ENCODE measurements around the gene KRT10. TPM values are rescaled to one million over a fixed set of nuclear protein-coding genes. Genes with fewer than 3 reads are reported as not detected.
"Not testable (repeated sequence)": the region's sequence is repeated elsewhere in the genome, so short reads cannot be mapped to it uniquely, and the experiment has no call there.

KRT10 gene
- total and polyA plus RNA-seq, 2 experiments from 2014 or later: 9.6 to 123 TPM

DNA sequence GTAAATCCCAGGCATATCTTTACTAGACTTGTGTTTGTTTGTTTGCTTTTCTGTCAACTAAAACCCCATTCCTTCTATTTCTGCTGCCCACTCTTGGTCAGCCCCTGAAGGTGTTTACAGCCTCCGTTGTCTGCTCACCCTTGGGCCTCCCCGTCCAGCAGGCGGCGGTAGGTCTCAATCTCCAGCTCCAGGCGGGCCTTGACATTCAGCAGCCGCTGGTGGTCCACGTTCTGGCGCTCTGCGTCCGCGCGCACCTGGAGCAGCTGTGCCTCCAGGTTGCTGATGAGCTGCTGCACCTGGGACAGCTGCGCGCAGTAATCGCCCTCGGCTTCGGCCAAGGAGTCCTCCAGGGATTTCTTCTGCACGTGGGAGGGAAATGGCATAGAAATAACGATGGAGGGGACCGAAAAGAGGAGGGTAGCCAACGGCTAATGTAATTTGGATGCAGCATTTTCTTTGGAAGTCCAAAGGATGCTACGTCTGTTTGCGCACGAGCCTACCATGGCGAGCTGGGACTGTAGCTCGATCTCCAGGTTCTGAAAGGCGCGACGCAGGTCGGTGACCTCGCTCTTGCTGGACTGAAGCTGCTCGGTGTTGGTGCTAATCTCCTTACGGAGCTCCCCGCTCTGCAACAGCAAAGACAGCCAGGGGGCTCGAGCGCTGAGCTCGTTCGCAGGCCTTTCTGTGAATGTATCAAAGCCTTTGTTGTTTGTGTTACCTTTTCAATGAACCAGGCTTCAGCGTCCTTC, 40.7 kb upstream of the KRT10 start (continued):
- TF ChIP-seq, protein P1, sequence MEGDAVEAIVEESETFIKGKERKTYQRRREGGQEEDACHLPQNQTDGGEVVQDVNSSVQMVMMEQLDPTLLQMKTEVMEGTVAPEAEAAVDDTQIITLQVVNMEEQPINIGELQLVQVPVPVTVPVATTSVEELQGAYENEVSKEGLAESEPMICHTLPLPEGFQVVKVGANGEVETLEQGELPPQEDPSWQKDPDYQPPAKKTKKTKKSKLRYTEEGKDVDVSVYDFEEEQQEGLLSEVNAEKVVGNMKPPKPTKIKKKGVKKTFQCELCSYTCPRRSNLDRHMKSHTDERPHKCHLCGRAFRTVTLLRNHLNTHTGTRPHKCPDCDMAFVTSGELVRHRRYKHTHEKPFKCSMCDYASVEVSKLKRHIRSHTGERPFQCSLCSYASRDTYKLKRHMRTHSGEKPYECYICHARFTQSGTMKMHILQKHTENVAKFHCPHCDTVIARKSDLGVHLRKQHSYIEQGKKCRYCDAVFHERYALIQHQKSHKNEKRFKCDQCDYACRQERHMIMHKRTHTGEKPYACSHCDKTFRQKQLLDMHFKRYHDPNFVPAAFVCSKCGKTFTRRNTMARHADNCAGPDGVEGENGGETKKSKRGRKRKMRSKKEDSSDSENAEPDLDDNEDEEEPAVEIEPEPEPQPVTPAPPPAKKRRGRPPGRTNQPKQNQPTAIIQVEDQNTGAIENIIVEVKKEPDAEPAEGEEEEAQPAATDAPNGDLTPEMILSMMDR (conservative IDR thresholded peaks at IDR 0.05; ENCODE audit: low read depth in 2 of 2): peak; percentile 79 to 91
- no peak for TF ChIP-seq NANOG (IDR thresholded peaks at IDR 0.05; ENCODE audit: borderline replicate concordance)

DNA sequence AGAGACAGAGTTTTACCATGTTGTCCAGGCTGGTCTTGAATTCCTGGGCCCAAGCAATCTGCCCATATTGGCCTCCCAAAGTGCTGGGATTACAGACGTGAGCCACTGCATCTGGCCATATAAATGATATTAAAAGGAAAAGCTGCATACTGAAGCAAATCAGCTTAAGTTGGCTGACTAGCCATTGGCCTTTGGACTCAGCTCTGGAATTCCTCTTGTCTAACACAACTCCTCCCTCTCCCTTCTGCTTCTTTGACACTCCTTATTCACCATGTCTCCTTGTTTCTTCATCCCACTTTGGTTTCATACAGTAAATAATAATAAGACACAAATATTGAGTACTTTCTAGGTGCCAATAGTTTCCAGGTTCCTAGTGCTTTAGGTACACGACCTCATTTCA, 37.1 kb upstream of the KRT10 start:
- H3K27me3 ChIP-seq (ENCODE audit: insufficient read depth): 0 out of 2 replicates have a peak, but pooled peaks cover 5% of the 10 kb centered on the region
- no peak overlapping the region for H2AFZ ChIP-seq
- no peak for ATAC-seq
- no peaks in the 10 kb centered on the region for H3K36me3 ChIP-seq (ENCODE audit: insufficient read depth)
- H3K9me3 Mint-ChIP-seq: no peaks in the 10 kb centered on the region
- H3K79me2 ChIP-seq (replicated peaks; ENCODE audit: insufficient read depth): no peaks in the 10 kb centered on the region
- H3K27me3 Mint-ChIP-seq (ENCODE audit: insufficient read depth, low read depth, poor library complexity): peaks cover 13% of the 10 kb centered on the region
- H4K20me1 ChIP-seq (replicated peaks; ENCODE audit: insufficient read depth): no peaks in the 10 kb centered on the region
- peaks cover 10% of the 10 kb centered on the region; the same call in 2 of the 3 replicates for H3K4me1 Mint-ChIP-seq
- H3K36me3 Mint-ChIP-seq (ENCODE audit: low read depth): 0 out of 3 replicates have a peak, but pooled peaks cover 2% of the 10 kb centered on the region
- peaks cover 8% of the 10 kb centered on the region for H3K4me1 ChIP-seq (ENCODE audit: insufficient read depth)
- H3K9me2 ChIP-seq (ENCODE audit: insufficient read depth): no peaks in the 10 kb centered on the region
- H3K4me3 ChIP-seq: no peak overlapping the region
- H3F3A ChIP-seq (replicated peaks; ENCODE audit: low read depth): no peaks in the 10 kb centered on the region
- H3K27ac Mint-ChIP-seq: no peak overlapping the region
- H3K4me3 Mint-ChIP-seq: no peak overlapping the region
- no peak overlapping the region for H3K4me2 ChIP-seq
- DNase-seq (ENCODE audit: low spot score): no peak
- H3K27ac ChIP-seq (ENCODE audit: low read depth): no peak overlapping the region
- TF ChIP-seq NANOG (IDR thresholded peaks at IDR 0.05; ENCODE audit: borderline replicate concordance): no peak
- TF ChIP-seq STAT1 (IDR thresholded peaks at IDR 0.05; ENCODE audit: unreplicated experiment): no peak
- no peak for TF ChIP-seq CREB1 (CRISPR knock-in tag; IDR thresholded peaks at IDR 0.05; ENCODE audit: low read depth)
- no peak for TF ChIP-seq EZH2 (IDR thresholded peaks at IDR 0.05; ENCODE audit: low read depth, unreplicated experiment)
- TF ChIP-seq, protein P1 (conservative IDR thresholded peaks at IDR 0.05; ENCODE audit: low read depth in 2 of 2): no peak
- TF ChIP-seq, protein P2, sequence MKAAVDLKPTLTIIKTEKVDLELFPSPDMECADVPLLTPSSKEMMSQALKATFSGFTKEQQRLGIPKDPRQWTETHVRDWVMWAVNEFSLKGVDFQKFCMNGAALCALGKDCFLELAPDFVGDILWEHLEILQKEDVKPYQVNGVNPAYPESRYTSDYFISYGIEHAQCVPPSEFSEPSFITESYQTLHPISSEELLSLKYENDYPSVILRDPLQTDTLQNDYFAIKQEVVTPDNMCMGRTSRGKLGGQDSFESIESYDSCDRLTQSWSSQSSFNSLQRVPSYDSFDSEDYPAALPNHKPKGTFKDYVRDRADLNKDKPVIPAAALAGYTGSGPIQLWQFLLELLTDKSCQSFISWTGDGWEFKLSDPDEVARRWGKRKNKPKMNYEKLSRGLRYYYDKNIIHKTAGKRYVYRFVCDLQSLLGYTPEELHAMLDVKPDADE (IDR thresholded peaks at IDR 0.05): no peak
- no peak for TF ChIP-seq JUNB (IDR thresholded peaks at IDR 0.05; ENCODE audit: unreplicated experiment)
- no peak for TF ChIP-seq POLR2AphosphoS5 (IDR thresholded peaks at IDR 0.05; ENCODE audit: low read depth)
- no peak for TF ChIP-seq ZNF331 (CRISPR knock-in tag; IDR thresholded peaks at IDR 0.05; ENCODE audit: low read depth)

DNA sequence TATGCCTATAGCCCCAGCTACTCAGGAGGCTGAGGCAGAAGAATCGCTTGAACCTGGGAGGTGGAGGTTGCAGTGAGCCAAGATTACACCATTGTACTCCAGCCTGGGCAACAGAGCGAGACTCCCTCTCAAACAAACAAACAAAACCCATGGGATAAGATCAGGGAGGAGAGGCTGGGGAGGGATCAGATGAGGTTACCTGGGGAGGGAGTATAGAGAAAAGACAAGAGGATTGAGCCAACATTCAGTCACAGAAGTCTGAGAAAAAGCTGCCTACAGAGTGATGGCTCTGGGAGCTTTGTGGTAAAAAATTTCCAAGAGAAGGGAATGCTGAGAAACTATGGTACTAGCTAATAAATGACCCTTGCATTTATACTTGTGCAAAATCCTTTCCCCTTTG, 36.3 kb upstream of the KRT10 start:
- not testable (repeated sequence) for H3K36me3 Mint-ChIP-seq (ENCODE audit: low read depth); H3K27ac Mint-ChIP-seq
- H3K27me3 Mint-ChIP-seq (ENCODE audit: insufficient read depth, low read depth, poor library complexity): peaks cover 13% of the 10 kb centered on the region

More for the DNA sequence above, 36.3 kb upstream of the KRT10 start:
- peaks cover 12% of the 10 kb centered on the region for H3K4me1 ChIP-seq (ENCODE audit: insufficient read depth)
- not testable (repeated sequence) for H4K20me1 ChIP-seq (replicated peaks; ENCODE audit: insufficient read depth); H3K4me2 ChIP-seq; H3K4me3 ChIP-seq; ATAC-seq; H3K4me3 Mint-ChIP-seq; DNase-seq (ENCODE audit: low spot score); H2AFZ ChIP-seq; H3K27me3 ChIP-seq (ENCODE audit: insufficient read depth); H3K9me3 Mint-ChIP-seq; H3K36me3 ChIP-seq (ENCODE audit: insufficient read depth); H3K27ac ChIP-seq (ENCODE audit: low read depth); H3K9me2 ChIP-seq (ENCODE audit: insufficient read depth); H3K79me2 ChIP-seq (replicated peaks; ENCODE audit: insufficient read depth); H3F3A ChIP-seq (replicated peaks; ENCODE audit: low read depth)
- peaks cover 15% of the 10 kb centered on the region; the same call in 2 of the 3 replicates for H3K4me1 Mint-ChIP-seq
